B cell (primary cell): Measurements from ENCODE around the gene CHST11. TPM values are rescaled to one million over a fixed set of nuclear protein-coding genes. Genes with fewer than 3 reads are reported as not detected.

Experiments
- ATAC-seq: fragments of 200-7000 bp; cut with Tn5 transposase; one replicate; pipeline ENCODE4 v1.10.0; 2021; ENCODE audit warnings: low read depth, mild to moderate bottlenecking, moderate number of reproducible peaks, moderate library complexity
- CTCF ChIA-PET: fragments of 350-600 bp; sonication (Branson Sonifier 250); formaldehyde crosslinking; loops from one replicate; lab custom pipeline; 2021; ENCODE audit warnings: antibody characterized with exemption, inconsistent platforms; lab: Charles Lee
- POLR2A ChIA-PET: fragments of 350-600 bp; sonication (Branson Sonifier 250); formaldehyde crosslinking; loops from one replicate; lab custom pipeline; 2021; ENCODE audit warnings: antibody characterized with exemption; lab: Charles Lee
- DNase-seq: peaks from one replicate; pipeline ENCODE4 v3.0.0; 2013
- H2AFZ ChIP-seq: 2 replicates; pipeline ENCODE4 v1.6.1; 2012; ENCODE audit warnings: mild to moderate bottlenecking, low read depth, low read length; ENCODE audit not compliant: insufficient read depth, poor library complexity, severe bottlenecking
- H3K27ac ChIP-seq, 2 donors: 1 replicate in 1 of 2; 2 replicates in 1 of 2; pipeline ENCODE4 v1.5.1; 2012 to 2013; ENCODE audit warnings: low read length in 2 of 2, mild to moderate bottlenecking in 2 of 2, moderate library complexity in 1 of 2
- H3K27me3 ChIP-seq, 4 experiments: fragments of 200-600 bp in 1 of 4; sonication (generic) in 1 of 4; replicated peaks in 1 of 4; 1 replicate in 2 of 4; 2 replicates in 2 of 4; pipeline versions ENCODE4 v1.6.1 to v1.7.0; 2013 to 2016; ENCODE audit warnings: low read length in 3 of 4, mild to moderate bottlenecking in 2 of 4, mixed read lengths in 1 of 4, moderate library complexity in 1 of 4; ENCODE audit not compliant: insufficient read depth in 4 of 4, control insufficient read depth in 3 of 4; ENCODE audit errors: control extremely low read depth in 1 of 4
- H3K36me3 ChIP-seq, 2 experiments: replicated peaks in 1 of 2; 1 replicate in 1 of 2; 2 replicates in 1 of 2; pipeline versions ENCODE4 v1.6.1 to v1.7.1; 2013; ENCODE audit warnings: low read length in 1 of 2; ENCODE audit not compliant: insufficient read depth in 2 of 2, control insufficient read depth in 1 of 2; ENCODE audit errors: control extremely low read depth in 1 of 2, extremely low read depth in 1 of 2
- H3K4me1 ChIP-seq, 2 donors: fragments of 200-600 bp in 1 of 2; sonication (generic) in 1 of 2; 1 replicate in 1 of 2; 2 replicates in 1 of 2; pipeline versions ENCODE4 v1.5.1 to v1.6.1; 2013 to 2017; ENCODE audit warnings: low read length in 2 of 2; ENCODE audit not compliant: control insufficient read depth in 2 of 2, insufficient read depth in 2 of 2
- H3K4me2 ChIP-seq: replicated peaks from 2 replicates; pipeline ENCODE3; 2012; ENCODE audit warnings: mild to moderate bottlenecking, low read depth, low read length; ENCODE audit not compliant: poor library complexity, severe bottlenecking
- H3K4me3 ChIP-seq, 5 experiments: fragments of 200-600 bp in 1 of 5; sonication (generic) in 1 of 5; 1 replicate in 3 of 5; 2 replicates in 2 of 5; pipeline versions ENCODE4 v1.5.1 to v1.7.0; 2011 to 2016; ENCODE audit warnings: low read length in 4 of 5, mild to moderate bottlenecking in 4 of 5, low read depth in 2 of 5, control low read depth in 1 of 5, moderate library complexity in 1 of 5; ENCODE audit not compliant: insufficient read depth in 1 of 5; ENCODE audit errors: control extremely low read depth in 1 of 5, extremely low read depth in 1 of 5
- H3K79me2 ChIP-seq: fragments of 200-600 bp; sonication (generic); one replicate; pipeline ENCODE4 v1.6.0; 2016; ENCODE audit warnings: low read length; ENCODE audit not compliant: control insufficient read depth, insufficient read depth
- H3K9ac ChIP-seq: fragments of 200-600 bp; sonication (generic); 2 replicates; pipeline ENCODE4 v1.6.1; 2017; ENCODE audit warnings: mild to moderate bottlenecking, low read length, moderate library complexity
- H3K9me3 ChIP-seq, 3 donors: one replicate each; pipeline versions ENCODE4 v1.6.1 to v1.7.1; 2013; ENCODE audit warnings: low read length in 2 of 3; ENCODE audit not compliant: control insufficient read depth in 2 of 3, insufficient read depth in 1 of 3; ENCODE audit errors: control extremely low read depth in 1 of 3
- H4K20me1 ChIP-seq: 2 replicates; pipeline ENCODE4 v1.6.0; 2012; ENCODE audit warnings: mild to moderate bottlenecking, low read length; ENCODE audit not compliant: insufficient read depth, control insufficient read depth, poor library complexity, severe bottlenecking
- H3K27ac Mint-ChIP-seq: one replicate; pipeline ENCODE4 v1.8.0; 2021; ENCODE audit warnings: mixed read lengths
- H3K27me3 Mint-ChIP-seq: one replicate; pipeline ENCODE4 v1.8.0; 2021; ENCODE audit warnings: mixed read lengths
- H3K4me1 Mint-ChIP-seq: one replicate; pipeline ENCODE4 v1.8.0; 2021; ENCODE audit warnings: mixed read lengths
- H3K4me3 Mint-ChIP-seq: one replicate; pipeline ENCODE4 v1.8.0; 2021; ENCODE audit warnings: mixed read lengths
- H3K9me3 Mint-ChIP-seq: one replicate; pipeline ENCODE4 v1.8.0; 2022; ENCODE audit warnings: mixed read lengths; ENCODE audit not compliant: insufficient read depth
- EZH2 ChIP-seq: IDR thresholded peaks from 2 replicates; pipeline ENCODE4 v1.6.1; 2012; ENCODE audit warnings: borderline replicate concordance, low read depth, mild to moderate bottlenecking, moderate library complexity, low read length; ENCODE audit not compliant: insufficient read depth, poor library complexity, severe bottlenecking
- WGBS: methylation state at CpG from one replicate; pipeline ENCODE4 v1.1.5; 2013; ENCODE audit warnings: missing lambda C conversion rate; ENCODE audit not compliant: insufficient coverage; 5-methylcytosine and 5-hydroxymethylcytosine counted together
- intact Hi-C: fragments of 100-400 bp; cut with micrococcal nuclease; formaldehyde crosslinking; loops from one replicate; pipeline ENCODE4 v1.10.0; 2022
- polyA plus RNA-seq: library from polyadenylated mRNA; depleted of rRNA; stranded (reverse); fragments of >200 nt; gene quantifications from 2 replicates; pipeline ENCODE4 v1.2.3, GENCODE V29; 2012
- total RNA-seq, 2 donors: library from RNA; stranded (reverse); fragments of 120-200 nt in 1 of 2; gene quantifications; 1 replicate in 1 of 2; 2 replicates in 1 of 2; pipeline versions ENCODE4 v1.2.3 to v1.2.4, GENCODE V29; 2013 to 2022
- TF ChIP-seq, protein P1 (sequence below): fragments of 200-600 bp; IDR thresholded peaks from one replicate; pipeline ENCODE4 v1.8.0; 2022; ENCODE audit warnings: antibody characterized with exemption, mild to moderate bottlenecking

The CHST11 gene
- total and polyA plus RNA-seq, 2 donors (not counting 1 experiment from before 2014, with no cell fraction given) = 46.3 to 152 TPM

- Mint-ChIP-seq H3K4me1 (peaks cover 5% of the 10 kb centered on the region), H3K9me3 (no peaks in the 10 kb centered on the region), H3K27ac (no peak overlapping the region), H3K4me3 (no peak overlapping the region), H3K27me3 (no peaks in the 10 kb centered on the region)
- no peaks in the 10 kb centered on the region for H3K27me3 ChIP-seq
- ChIA-PET CTCF (interaction anchor here (0.5 kb wide), 1 partner anchor 20 kb away, joined by 3 read pairs; no protein-coding TSS in a partner anchor), POLR2A (no interaction called here)
- 96% methylated on average over 6 of the region's 9 CpGs for WGBS
- no peaks in the 10 kb centered on the region for H3K4me1 ChIP-seq
- no peak for DNase-seq
- no peak for TF ChIP-seq EZH2
- TF ChIP-seq, protein P1, sequence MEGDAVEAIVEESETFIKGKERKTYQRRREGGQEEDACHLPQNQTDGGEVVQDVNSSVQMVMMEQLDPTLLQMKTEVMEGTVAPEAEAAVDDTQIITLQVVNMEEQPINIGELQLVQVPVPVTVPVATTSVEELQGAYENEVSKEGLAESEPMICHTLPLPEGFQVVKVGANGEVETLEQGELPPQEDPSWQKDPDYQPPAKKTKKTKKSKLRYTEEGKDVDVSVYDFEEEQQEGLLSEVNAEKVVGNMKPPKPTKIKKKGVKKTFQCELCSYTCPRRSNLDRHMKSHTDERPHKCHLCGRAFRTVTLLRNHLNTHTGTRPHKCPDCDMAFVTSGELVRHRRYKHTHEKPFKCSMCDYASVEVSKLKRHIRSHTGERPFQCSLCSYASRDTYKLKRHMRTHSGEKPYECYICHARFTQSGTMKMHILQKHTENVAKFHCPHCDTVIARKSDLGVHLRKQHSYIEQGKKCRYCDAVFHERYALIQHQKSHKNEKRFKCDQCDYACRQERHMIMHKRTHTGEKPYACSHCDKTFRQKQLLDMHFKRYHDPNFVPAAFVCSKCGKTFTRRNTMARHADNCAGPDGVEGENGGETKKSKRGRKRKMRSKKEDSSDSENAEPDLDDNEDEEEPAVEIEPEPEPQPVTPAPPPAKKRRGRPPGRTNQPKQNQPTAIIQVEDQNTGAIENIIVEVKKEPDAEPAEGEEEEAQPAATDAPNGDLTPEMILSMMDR = no peak
- H3K36me3 ChIP-seq = peaks cover 2 to 13% of the 10 kb centered on the region in 2 experiments
- no peak overlapping the region for H3K4me3 ChIP-seq
- H2AFZ ChIP-seq = no peak overlapping the region
- ATAC-seq = no peak
- no peaks in the 10 kb centered on the region for H3K9me3 ChIP-seq
- H4K20me1 ChIP-seq = peaks cover 64% of the 10 kb centered on the region
- no peak overlapping the region for H3K9ac ChIP-seq
- H3K27ac ChIP-seq = no peak overlapping the region
- H3K4me2 ChIP-seq = no peak overlapping the region
- H3K79me2 ChIP-seq = peaks cover 57% of the 10 kb centered on the region
- intact Hi-C loops = no loop called here
Measured at GRCh38 chr12:104707794-104708558, 251.2 kb downstream of the CHST11 start.

GRCh38 chr12:104708891-104709290, 252.1 kb downstream of the CHST11 start:
- H3K9ac ChIP-seq = no peak overlapping the region
- Mint-ChIP-seq H3K27ac (no peak overlapping the region), H3K9me3 (no peaks in the 10 kb centered on the region), H3K4me1 (peaks cover 5% of the 10 kb centered on the region), H3K27me3 (no peaks in the 10 kb centered on the region), H3K4me3 (no peak overlapping the region)
- no peak for DNase-seq
- no peak overlapping the region for H3K4me3 ChIP-seq
- no peak overlapping the region for H3K27ac ChIP-seq
- WGBS = 90% methylated on average over 7 of the region's 7 CpGs
- H3K36me3 ChIP-seq = peaks cover 0 to 12% of the 10 kb centered on the region in 2 experiments
- CTCF ChIA-PET = interaction anchor here (1.9 kb wide), 1 partner anchor 327 kb away, joined by 6 read pairs; no protein-coding TSS in a partner anchor
- TF ChIP-seq, protein P1 = no peak
- no peak for TF ChIP-seq EZH2
- H3K79me2 ChIP-seq = peaks cover 52% of the 10 kb centered on the region
- H3K4me1 ChIP-seq = no peaks in the 10 kb centered on the region
- intact Hi-C loops = no loop called here
- no peak for ATAC-seq
- no peak overlapping the region for H2AFZ ChIP-seq
- H4K20me1 ChIP-seq = peaks cover 64% of the 10 kb centered on the region
- POLR2A ChIA-PET = no interaction called here
- no peaks in the 10 kb centered on the region for H3K9me3 ChIP-seq
- H3K4me2 ChIP-seq = no peak overlapping the region
- H3K27me3 ChIP-seq = no peaks in the 10 kb centered on the region
